ACC112 (cell line): ENCODE results near the gene TSPAN32.

ENCODE experiments used
- H2AFZ ChIP-seq: fragments of 200-600 bp; sonication (generic); one replicate; pipeline ENCODE4 v1.6.0; 2017; ENCODE audit warnings: antibody characterized with exemption, low read length; ENCODE audit not compliant: unreplicated experiment
- H3K27ac ChIP-seq: fragments of 200-600 bp; sonication (generic); 2 replicates; pipeline ENCODE4 v1.5.1; 2014; ENCODE audit warnings: low read depth, mild to moderate bottlenecking, antibody characterized with exemption, low read length, moderate library complexity
- H3K27me3 ChIP-seq: fragments of 200-600 bp; sonication (generic); 2 replicates; pipeline ENCODE4 v1.6.1; 2014; ENCODE audit warnings: mild to moderate bottlenecking, antibody characterized with exemption, low read length, moderate library complexity, mixed read lengths; ENCODE audit not compliant: insufficient read depth
- H3K36me3 ChIP-seq: fragments of 200-600 bp; sonication (generic); 2 replicates; pipeline ENCODE4 v1.6.1; 2016; ENCODE audit warnings: mild to moderate bottlenecking, antibody characterized with exemption, low read length, moderate library complexity, mixed read lengths; ENCODE audit not compliant: insufficient read depth
- H3K4me1 ChIP-seq: fragments of 200-600 bp; sonication (generic); one replicate; pipeline ENCODE4 v1.6.1; 2016; ENCODE audit warnings: low read length, mixed read lengths; ENCODE audit not compliant: insufficient read depth, unreplicated experiment, control insufficient read depth
- H3K4me3 ChIP-seq: fragments of 200-600 bp; sonication (generic); 2 replicates; pipeline ENCODE4 v1.5.1; 2014; ENCODE audit warnings: mild to moderate bottlenecking, low read depth, low read length
- H3K79me2 ChIP-seq: fragments of 200-600 bp; sonication (generic); one replicate; pipeline ENCODE4 v1.6.0; 2016; ENCODE audit warnings: low read length; ENCODE audit not compliant: control insufficient read depth, unreplicated experiment, insufficient read depth

The TSPAN32 gene

DNA sequence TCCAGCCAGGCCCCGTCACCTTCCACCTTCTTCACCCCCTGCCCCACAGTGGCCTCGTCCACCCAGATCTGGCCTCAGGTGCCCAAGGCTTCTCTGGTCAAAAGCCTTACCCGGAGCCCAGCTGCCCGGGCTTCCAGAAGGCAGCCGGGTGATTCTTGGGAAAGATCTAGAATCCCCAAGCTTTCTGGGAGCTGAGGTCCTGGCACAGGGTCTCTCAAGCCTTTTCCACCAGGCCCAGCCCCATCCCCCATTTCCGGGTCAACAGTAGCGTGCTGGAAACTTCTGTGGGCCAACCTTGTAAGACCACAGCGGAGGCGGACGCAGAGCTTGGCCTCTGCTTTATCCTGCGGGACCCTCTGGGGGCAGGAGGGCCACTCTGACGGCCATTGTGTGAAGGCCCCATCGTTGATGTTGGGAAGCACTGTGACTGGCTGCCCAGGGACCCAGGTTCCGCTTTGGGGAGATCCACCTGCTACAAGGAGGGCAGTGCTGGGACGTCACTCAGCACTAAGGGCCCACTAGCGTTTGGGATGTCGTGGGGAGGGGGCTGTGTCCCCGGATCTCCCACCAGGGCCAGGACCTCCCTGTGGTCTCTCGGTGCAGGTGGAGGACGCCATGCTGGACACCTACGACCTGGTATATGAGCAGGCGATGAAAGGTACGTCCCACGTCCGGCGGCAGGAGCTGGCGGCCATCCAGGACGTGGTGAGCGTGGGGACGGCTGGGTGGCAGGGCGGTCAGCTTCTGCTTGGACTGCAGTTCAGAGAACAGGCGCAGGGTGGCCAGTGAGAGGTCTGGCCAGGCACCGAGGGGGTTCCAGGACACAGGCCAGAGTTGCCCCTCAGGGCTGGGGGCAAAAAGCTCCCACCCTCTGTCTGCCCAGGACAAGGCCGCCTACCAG, 11.5 kb downstream of the TSPAN32 start:
- Histone ChIP-seq H3K36me3 (no peaks in the 10 kb centered on the region), H2AFZ (no peak overlapping the region), H3K4me1 (peaks cover 23% of the 10 kb centered on the region), H3K79me2 (no peaks in the 10 kb centered on the region), H3K27me3 (no peaks in the 10 kb centered on the region), H3K27ac (no peak overlapping the region), H3K4me3 (no peak overlapping the region)

GRCh38 chr11:2314136-2314524, 12.3 kb downstream of the TSPAN32 start:
- Histone ChIP-seq H3K4me3 (no peak overlapping the region), H3K27me3 (no peaks in the 10 kb centered on the region), H2AFZ (no peak overlapping the region), H3K27ac (no peak overlapping the region), H3K4me1 (peaks cover 23% of the 10 kb centered on the region), H3K36me3 (no peaks in the 10 kb centered on the region), H3K79me2 (no peaks in the 10 kb centered on the region)

- H3K36me3 ChIP-seq: no peaks in the 10 kb centered on the region
- H2AFZ ChIP-seq: peak overlapping the region; percentile 50
- H3K79me2 ChIP-seq: no peaks in the 10 kb centered on the region
- no peak overlapping the region for H3K4me3 ChIP-seq
- peaks cover 23% of the 10 kb centered on the region for H3K4me1 ChIP-seq
- no peak overlapping the region for H3K27ac ChIP-seq
- H3K27me3 ChIP-seq: peaks cover 2% of the 10 kb centered on the region; the same call in 1 of the 2 replicates
Measured at GRCh38 chr11:2314525-2315394, 12.9 kb downstream of the TSPAN32 start.

DNA sequence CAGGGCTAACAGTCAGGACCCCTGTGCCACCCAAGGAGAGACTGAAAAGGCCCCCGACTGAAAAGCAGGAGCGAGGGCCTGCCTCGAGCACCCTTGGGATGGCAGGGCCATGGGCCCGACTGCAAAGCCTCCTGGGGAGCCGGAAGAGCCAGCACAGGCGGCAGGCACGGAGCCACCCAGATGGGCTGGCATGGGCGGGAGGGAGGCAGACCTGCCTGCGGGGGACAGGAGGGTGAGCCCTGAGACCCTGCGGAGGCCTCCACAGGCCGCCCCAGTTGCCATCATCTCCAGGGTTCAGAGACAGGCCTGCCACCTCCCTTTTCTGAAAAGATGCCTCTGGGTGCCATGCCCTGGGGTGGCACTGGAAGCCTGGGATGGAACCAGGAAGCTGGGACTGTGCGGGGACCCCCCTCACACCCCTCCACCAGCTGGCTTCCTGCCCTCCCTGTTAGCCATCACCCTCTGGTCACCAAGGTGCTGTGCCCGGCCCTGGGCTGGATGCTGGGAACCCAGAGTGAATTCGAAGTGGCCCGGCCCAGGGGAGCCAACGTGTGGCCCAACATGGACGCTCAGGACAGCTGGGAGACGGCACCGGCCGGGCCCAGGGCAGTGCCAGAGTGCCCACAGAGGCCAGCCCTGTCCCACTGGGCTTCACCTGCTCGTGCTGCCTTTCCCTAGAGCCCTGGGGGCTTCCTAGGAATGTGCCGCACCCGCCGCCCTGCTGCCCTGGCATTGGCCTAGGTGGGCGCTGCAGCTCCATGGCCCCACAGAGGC, 13.8 kb downstream of the TSPAN32 start:
- Histone ChIP-seq H2AFZ (no peak overlapping the region), H3K4me1 (peaks cover 23% of the 10 kb centered on the region), H3K79me2 (no peaks in the 10 kb centered on the region), H3K4me3 (no peak overlapping the region), H3K27me3 (peaks cover 9% of the 10 kb centered on the region; the same call in 1 of the 2 replicates), H3K27ac (no peak overlapping the region), H3K36me3 (no peaks in the 10 kb centered on the region)

DNA sequence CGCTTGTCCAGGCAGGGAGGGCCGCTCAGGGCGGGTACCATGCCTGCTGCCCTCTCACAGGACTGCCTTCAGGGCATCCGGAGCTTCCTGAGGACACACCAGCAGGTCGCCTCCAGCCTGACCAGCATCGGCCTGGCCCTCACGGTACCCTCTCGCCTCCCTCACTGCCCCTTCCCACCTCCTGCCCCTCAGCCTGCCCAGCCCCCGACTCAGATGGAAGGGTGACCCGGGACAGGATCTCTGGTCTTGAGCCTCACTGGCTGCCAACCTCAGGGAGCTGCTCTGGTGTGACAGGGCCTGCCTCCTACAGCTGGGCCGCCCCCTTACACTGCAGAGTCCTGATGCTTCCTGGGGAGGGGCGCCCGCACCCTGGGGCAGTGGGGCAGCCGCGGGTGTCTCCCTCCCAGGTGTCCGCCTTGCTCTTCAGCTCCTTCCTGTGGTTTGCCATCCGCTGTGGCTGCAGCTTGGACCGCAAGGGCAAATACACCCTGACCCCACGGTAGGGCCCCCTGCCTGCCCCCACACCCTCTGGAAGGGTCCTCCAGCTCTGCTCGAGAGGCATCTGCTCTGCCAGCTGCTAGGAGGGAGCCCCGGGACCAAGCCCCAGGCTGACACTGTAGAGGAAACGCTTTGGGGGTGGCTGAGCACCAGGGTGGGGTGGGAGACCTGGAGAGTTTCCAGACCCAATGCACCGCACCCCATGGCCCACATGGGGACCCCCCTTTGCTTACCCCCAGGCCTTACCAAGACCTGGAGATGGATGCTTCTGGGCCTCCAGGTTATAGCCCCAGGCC, 14.6 kb downstream of the TSPAN32 start:
- Histone ChIP-seq H3K4me3 (no peak overlapping the region), H3K36me3 (no peaks in the 10 kb centered on the region), H3K27ac (no peak overlapping the region), H2AFZ (no peak overlapping the region), H3K79me2 (no peaks in the 10 kb centered on the region), H3K27me3 (peaks cover 16% of the 10 kb centered on the region; the same call in 1 of the 2 replicates), H3K4me1 (peaks cover 23% of the 10 kb centered on the region)

DNA sequence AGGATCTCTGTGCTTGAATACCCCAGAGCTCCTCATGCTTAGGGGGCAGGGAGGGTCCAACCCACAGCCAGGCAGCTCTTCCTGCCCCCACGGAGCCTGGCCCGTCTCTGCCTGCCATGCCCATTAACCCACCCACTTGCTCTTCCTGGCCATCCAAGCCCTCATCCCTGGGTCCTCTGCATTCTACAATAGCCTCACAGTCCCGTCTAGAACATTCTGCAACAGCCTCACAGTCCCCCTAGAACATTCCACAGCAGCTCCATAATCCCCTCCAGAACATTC, 15.1 kb downstream of the TSPAN32 start:
- Histone ChIP-seq H3K36me3 (no peaks in the 10 kb centered on the region), H2AFZ (no peak overlapping the region), H3K79me2 (no peaks in the 10 kb centered on the region), H3K4me1 (peaks cover 20% of the 10 kb centered on the region), H3K4me3 (no peak overlapping the region), H3K27ac (no peak overlapping the region), H3K27me3 (peaks cover 21% of the 10 kb centered on the region; the same call in 1 of the 2 replicates)

DNA sequence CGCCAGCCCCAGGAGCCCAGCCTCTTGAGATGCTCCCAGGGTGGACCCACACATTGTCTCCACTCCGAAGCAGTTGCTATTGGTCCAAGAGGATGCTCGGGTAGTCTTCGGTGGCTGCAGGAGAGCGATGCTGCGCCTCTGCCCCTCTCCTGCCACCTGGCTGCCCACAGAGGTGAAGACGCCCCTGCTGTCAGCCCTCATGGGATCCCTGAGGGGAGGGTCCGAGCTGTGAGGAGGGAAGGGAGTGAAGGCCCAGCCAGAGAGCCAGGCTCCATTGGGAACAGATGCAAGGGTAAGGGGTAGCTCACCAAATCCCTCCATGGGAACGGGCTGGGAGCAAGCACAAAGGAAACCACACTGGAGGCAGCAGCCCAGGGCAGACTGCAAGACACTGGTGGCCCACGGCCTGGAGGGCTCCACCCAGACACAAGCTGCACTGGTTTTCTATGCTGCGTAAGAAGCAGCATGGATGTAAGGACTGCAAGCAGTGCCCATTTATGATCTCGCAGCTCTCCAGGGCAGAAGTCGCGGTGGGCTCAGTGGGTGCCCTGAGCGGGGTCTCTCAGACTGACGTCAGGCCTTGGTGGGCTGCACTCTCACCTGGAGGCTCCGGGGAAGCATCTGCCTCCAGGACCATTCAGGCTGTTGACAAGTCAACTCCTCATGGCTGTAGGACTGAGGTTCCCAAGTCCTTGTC, 15.7 kb downstream of the TSPAN32 start:
- no peak overlapping the region for H3K27ac ChIP-seq

DNA sequence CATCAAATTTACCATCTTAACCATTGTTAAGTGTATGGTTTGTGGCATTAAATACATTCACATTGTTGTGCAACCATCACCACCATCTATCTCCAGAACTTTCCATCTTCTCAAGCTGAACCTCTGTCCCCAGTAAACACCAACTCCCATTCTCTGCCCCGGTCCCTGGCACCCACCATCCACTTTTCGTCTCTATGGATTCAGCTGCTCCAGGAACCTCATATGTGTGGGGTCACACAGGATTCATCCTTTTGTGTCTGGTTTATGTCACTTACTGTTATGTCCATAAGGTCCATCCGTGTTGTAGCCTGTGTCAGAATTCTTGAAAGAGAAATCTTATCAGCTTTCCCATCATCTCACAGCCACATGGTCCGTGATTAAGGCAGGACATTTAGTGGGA, 16.3 kb downstream of the TSPAN32 start:
- H3K4me3 ChIP-seq: no peak overlapping the region
- no peak overlapping the region for H3K27ac ChIP-seq
- no peaks in the 10 kb centered on the region for H3K36me3 ChIP-seq
- H3K79me2 ChIP-seq: no peaks in the 10 kb centered on the region
- H2AFZ ChIP-seq: no peak overlapping the region
- peaks cover 10% of the 10 kb centered on the region for H3K4me1 ChIP-seq
- H3K27me3 ChIP-seq: peaks cover 21% of the 10 kb centered on the region; the same call in 1 of the 2 replicates

More for the DNA sequence above, 15.7 kb downstream of the TSPAN32 start:
- Histone ChIP-seq H3K79me2 (no peaks in the 10 kb centered on the region), H3K27me3 (peaks cover 21% of the 10 kb centered on the region; the same call in 1 of the 2 replicates), H3K4me3 (no peak overlapping the region), H2AFZ (no peak overlapping the region), H3K4me1 (peaks cover 14% of the 10 kb centered on the region), H3K36me3 (no peaks in the 10 kb centered on the region)

GRCh38 chr11:2318707-2319106, 16.9 kb downstream of the TSPAN32 start:
- Histone ChIP-seq H3K27me3 (peaks cover 21% of the 10 kb centered on the region; the same call in 1 of the 2 replicates), H3K4me1 (peaks cover 10% of the 10 kb centered on the region), H3K79me2 (no peaks in the 10 kb centered on the region), H3K4me3 (no peak overlapping the region), H2AFZ (no peak overlapping the region), H3K36me3 (no peaks in the 10 kb centered on the region), H3K27ac (no peak overlapping the region)
